ENCODE measurements around the gene PTPRF.
A peak's percentile ranks its signal among the peaks of the same experiment; 100 is the strongest.

PTPRF gene

GRCh38 chr1:43591181-43591580, 60.5 kb downstream of the PTPRF start:
- H3K79me2 ChIP-seq (ENCODE audit: insufficient read depth, low read length) = no peaks in the 10 kb centered on the region
- no peak overlapping the region for H2AFZ ChIP-seq (ENCODE audit: low read depth, low read length)
- no peaks in the 10 kb centered on the region for H3K27me3 ChIP-seq (ENCODE audit: insufficient read depth, low read length, poor library complexity)
- H3K9ac ChIP-seq (ENCODE audit: low read depth, low read length) = no peak overlapping the region
- no peak for ATAC-seq (ENCODE audit: insufficient read depth, low read depth)
- no peak overlapping the region for H3K4me3 ChIP-seq (ENCODE audit: low read depth in 1 of 2, low read length in 2 of 2)
- no peak overlapping the region for H3K27ac ChIP-seq (ENCODE audit: low read length)
- TF ChIP-seq EZH2 (IDR thresholded peaks at IDR 0.05; ENCODE audit: borderline replicate concordance, low read depth, low read length, severe bottlenecking) = no peak
- no peak for TF ChIP-seq CTCF (IDR thresholded peaks at IDR 0.05; ENCODE audit: borderline replicate concordance, extremely low read depth, low read length, poor library complexity, severe bottlenecking)
- H3K4me2 ChIP-seq (ENCODE audit: insufficient read depth, low read length) = no peak overlapping the region
- no peaks in the 10 kb centered on the region for H3K4me1 ChIP-seq (ENCODE audit: insufficient read depth, low read length)
- no peak for DNase-seq
- no peaks in the 10 kb centered on the region for H3K9me3 ChIP-seq (ENCODE audit: insufficient read depth, low read length, severe bottlenecking)
- H3K36me3 ChIP-seq (ENCODE audit: insufficient read depth, low read length) = no peaks in the 10 kb centered on the region
- no peaks in the 10 kb centered on the region for H4K20me1 ChIP-seq (ENCODE audit: insufficient read depth, low read length)

GRCh38 chr1:43592051-43592665, 61.5 kb downstream of the PTPRF start:
- Histone ChIP-seq H2AFZ (ENCODE audit: low read depth, low read length) (no peak overlapping the region), H3K4me3 (ENCODE audit: low read depth in 1 of 2, low read length in 2 of 2) (no peak overlapping the region), H3K36me3 (ENCODE audit: insufficient read depth, low read length) (no peaks in the 10 kb centered on the region), H3K27me3 (ENCODE audit: insufficient read depth, low read length, poor library complexity) (no peaks in the 10 kb centered on the region), H3K9me3 (ENCODE audit: insufficient read depth, low read length, severe bottlenecking) (no peaks in the 10 kb centered on the region), H4K20me1 (ENCODE audit: insufficient read depth, low read length) (no peaks in the 10 kb centered on the region), H3K4me2 (ENCODE audit: insufficient read depth, low read length) (no peak overlapping the region), H3K79me2 (ENCODE audit: insufficient read depth, low read length) (no peaks in the 10 kb centered on the region), H3K27ac (ENCODE audit: low read length) (no peak overlapping the region), H3K4me1 (ENCODE audit: insufficient read depth, low read length) (no peaks in the 10 kb centered on the region), H3K9ac (ENCODE audit: low read depth, low read length) (no peak overlapping the region)
- ATAC-seq (ENCODE audit: insufficient read depth, low read depth) = peak; percentile 31; the same call in 1 of the 3 replicates
- TF ChIP-seq EZH2 (IDR thresholded peaks at IDR 0.05; ENCODE audit: borderline replicate concordance, low read depth, low read length, severe bottlenecking) (no peak), CTCF (IDR thresholded peaks at IDR 0.05; ENCODE audit: borderline replicate concordance, extremely low read depth, low read length, poor library complexity, severe bottlenecking) (no peak)
- no peak for DNase-seq

GRCh38 chr1:43592974-43593683, 62.4 kb downstream of the PTPRF start:
- Histone ChIP-seq H3K36me3 (ENCODE audit: insufficient read depth, low read length) (no peaks in the 10 kb centered on the region), H3K9me3 (ENCODE audit: insufficient read depth, low read length, severe bottlenecking) (no peaks in the 10 kb centered on the region), H3K79me2 (ENCODE audit: insufficient read depth, low read length) (no peaks in the 10 kb centered on the region), H3K27me3 (ENCODE audit: insufficient read depth, low read length, poor library complexity) (no peaks in the 10 kb centered on the region), H3K4me3 (ENCODE audit: low read depth in 1 of 2, low read length in 2 of 2) (no peak overlapping the region), H3K4me1 (ENCODE audit: insufficient read depth, low read length) (no peaks in the 10 kb centered on the region), H3K9ac (ENCODE audit: low read depth, low read length) (no peak overlapping the region), H2AFZ (ENCODE audit: low read depth, low read length) (no peak overlapping the region), H3K4me2 (ENCODE audit: insufficient read depth, low read length) (no peak overlapping the region), H3K27ac (ENCODE audit: low read length) (no peak overlapping the region), H4K20me1 (ENCODE audit: insufficient read depth, low read length) (no peaks in the 10 kb centered on the region)
- DNase-seq (no peak), ATAC-seq (ENCODE audit: insufficient read depth, low read depth) (no peak)
- TF ChIP-seq EZH2 (IDR thresholded peaks at IDR 0.05; ENCODE audit: borderline replicate concordance, low read depth, low read length, severe bottlenecking) (no peak), CTCF (IDR thresholded peaks at IDR 0.05; ENCODE audit: borderline replicate concordance, extremely low read depth, low read length, poor library complexity, severe bottlenecking) (no peak)
